Fibroblast of pulmonary artery (primary cell): ENCODE data around the gene M1AP.

Source experiments
- DNase-seq: peaks from one replicate; pipeline ENCODE4 v3.0.0-alpha.2; 2010; ENCODE audit warnings: low read depth
- H3K4me3 ChIP-seq: replicated peaks from 2 replicates; pipeline ENCODE4 v1.5.1; 2011; ENCODE audit warnings: low read depth, mild to moderate bottlenecking, control low read depth, low read length, moderate library complexity
- TF ChIP-seq, protein P1 (sequence below): IDR thresholded peaks from 2 replicates; pipeline ENCODE4 v1.5.1; 2011; ENCODE audit warnings: mild to moderate bottlenecking, control low read depth, low read length, inconsistent platforms; ENCODE audit errors: missing control alignments

The M1AP gene

GRCh38 chr2:74515981-74516633, 132.0 kb downstream of the M1AP start:
- peak; percentile 47 for DNase-seq
- H3K4me3 ChIP-seq, result no peak overlapping the region
- TF ChIP-seq, protein P1, sequence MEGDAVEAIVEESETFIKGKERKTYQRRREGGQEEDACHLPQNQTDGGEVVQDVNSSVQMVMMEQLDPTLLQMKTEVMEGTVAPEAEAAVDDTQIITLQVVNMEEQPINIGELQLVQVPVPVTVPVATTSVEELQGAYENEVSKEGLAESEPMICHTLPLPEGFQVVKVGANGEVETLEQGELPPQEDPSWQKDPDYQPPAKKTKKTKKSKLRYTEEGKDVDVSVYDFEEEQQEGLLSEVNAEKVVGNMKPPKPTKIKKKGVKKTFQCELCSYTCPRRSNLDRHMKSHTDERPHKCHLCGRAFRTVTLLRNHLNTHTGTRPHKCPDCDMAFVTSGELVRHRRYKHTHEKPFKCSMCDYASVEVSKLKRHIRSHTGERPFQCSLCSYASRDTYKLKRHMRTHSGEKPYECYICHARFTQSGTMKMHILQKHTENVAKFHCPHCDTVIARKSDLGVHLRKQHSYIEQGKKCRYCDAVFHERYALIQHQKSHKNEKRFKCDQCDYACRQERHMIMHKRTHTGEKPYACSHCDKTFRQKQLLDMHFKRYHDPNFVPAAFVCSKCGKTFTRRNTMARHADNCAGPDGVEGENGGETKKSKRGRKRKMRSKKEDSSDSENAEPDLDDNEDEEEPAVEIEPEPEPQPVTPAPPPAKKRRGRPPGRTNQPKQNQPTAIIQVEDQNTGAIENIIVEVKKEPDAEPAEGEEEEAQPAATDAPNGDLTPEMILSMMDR, result no peak

GRCh38 chr2:74515271-74515980, 132.7 kb downstream of the M1AP start:
- TF ChIP-seq, protein P1, result no peak
- no peak overlapping the region for H3K4me3 ChIP-seq
- DNase-seq, result no peak

GRCh38 chr2:74514368-74515270, 133.5 kb downstream of the M1AP start, which contains the start of gene TLX2:
TLX2 (plus strand) TSS chr2:74514450; CDS start chr2:74514807, 357 bp downstream.
- TF ChIP-seq, protein P1, result no peak
- no peak for DNase-seq
- no peak within 1 kb of the TSS for H3K4me3 ChIP-seq

- H3K4me3 ChIP-seq, result no peak overlapping the region
- DNase-seq, result no peak
- TF ChIP-seq, protein P1, result no peak
Measured at GRCh38 chr2:74513605-74514367, 134.3 kb downstream of the M1AP start.

GRCh38 chr2:74512744-74513604, 135.2 kb downstream of the M1AP start:
- TF ChIP-seq, protein P1, result no peak
- H3K4me3 ChIP-seq, result no peak overlapping the region

More at GRCh38 chr2:74512744-74513604, 135.2 kb downstream of the M1AP start:
- DNase-seq, result no peak
